Activated CD4-positive, alpha-beta T cell treated with anti-CD3 and anti-CD28 coated beads, Interleukin-2, amount 50 U/mL, for 1 hour (primary cell): ENCODE measurements around the gene LHFPL5.

Experiments used
- DNase-seq: peaks from one replicate; pipeline ENCODE4 v3.0.0-alpha.2; 2020

Gene LHFPL5

GRCh38 chr6:35804996-35805736 is at the start of gene LHFPL5:
LHFPL5 (plus strand) TSS chr6:35805352; CDS start chr6:35805671, 319 bp downstream.
- peak; percentile 44 for DNase-seq

DNA sequence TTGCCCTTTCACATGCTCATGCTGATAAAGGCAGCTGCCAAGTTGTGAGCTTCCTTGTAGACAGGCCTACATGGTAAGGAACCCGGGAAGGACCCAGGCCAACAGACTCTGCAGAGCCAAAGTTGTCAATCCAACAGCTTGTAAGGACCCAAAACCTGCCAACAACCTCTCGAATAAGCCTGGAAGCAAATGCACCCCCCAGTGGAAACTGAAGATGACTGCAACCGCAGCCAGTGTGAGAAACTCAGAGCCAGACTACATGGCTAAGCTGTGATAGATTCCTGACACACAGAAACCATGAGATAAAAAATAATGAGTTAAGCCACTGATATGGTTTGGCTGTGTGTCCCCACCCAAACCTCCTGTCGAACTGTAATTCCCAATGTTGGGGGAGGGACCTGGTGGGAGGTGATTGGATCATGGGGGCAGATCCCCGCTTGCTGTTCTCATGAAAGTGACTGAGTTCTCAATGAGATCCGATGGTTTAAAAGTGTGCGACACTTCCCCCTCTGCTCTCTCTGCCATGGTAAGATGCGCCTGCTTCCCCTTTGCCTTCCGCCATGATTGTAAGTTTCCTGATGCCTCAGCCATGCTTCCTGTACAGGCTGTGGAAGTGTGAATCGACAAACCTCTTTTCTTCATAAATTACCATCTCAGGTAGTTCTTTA is 47.6 kb upstream of the LHFPL5 start:
- DNase-seq: no peak

- no peak for DNase-seq
Measured at GRCh38 chr6:35759426-35759825, 45.7 kb upstream of the LHFPL5 start.

DNA sequence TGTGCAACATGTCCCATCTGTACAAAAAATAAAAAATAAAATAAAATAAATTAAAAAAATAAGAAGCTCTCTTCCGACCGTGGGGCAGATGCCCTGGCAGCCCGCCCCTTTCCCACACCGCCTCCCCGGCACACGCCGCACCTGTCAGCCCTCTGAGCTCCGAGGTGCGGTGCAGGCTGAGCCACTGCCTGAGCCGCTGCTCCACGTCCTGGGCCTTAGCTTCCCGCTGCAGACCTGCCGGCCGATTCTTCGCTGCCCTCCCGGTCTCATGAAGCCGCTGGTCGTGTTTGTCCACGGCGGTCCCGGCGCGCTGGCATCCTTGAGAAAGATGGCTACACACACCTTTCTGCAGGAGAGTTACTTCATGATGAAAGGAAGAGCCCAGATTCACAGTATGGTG is 39.4 kb upstream of the LHFPL5 start:
- DNase-seq: no peak

- DNase-seq: no peak
Measured at GRCh38 chr6:35769211-35769610, 35.9 kb upstream of the LHFPL5 start.

DNA sequence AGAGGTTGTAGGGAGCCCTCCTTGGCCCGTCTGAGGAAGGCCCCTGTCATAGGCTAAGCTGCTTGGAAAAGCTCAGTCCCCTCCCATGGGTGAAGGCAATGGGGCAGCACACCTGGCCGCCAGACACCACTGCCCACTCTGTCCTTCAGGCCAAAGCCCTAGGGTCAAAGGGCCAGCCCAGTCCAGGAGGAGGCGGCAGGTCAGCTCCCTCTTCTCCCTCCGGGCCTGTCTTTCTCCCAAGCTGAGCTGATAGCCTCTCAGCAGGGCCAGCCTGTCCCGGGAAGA is 33.9 kb upstream of the LHFPL5 start:
- no peak for DNase-seq

GRCh38 chr6:35774116-35774794 is 30.9 kb upstream of the LHFPL5 start:
- no peak for DNase-seq

DNA sequence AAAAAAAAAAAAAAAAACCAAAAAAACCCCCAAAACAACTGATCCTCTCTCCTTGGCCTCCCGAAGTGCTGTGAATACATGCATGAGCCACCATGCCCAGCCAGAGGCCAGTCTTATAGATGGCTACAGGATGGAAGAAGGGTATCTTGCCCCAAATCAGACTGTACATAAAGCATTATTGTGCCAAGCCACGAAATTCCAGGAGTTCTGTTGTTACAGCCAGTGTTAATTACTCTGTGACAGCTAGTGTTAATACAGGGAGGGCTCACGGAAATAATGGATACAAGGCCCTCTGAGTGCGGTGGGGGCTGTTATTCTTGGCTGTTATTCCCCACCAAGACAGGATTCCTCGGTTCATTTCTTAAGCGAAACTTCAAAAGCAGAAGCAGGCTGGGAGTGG is 30.1 kb upstream of the LHFPL5 start:
- DNase-seq: no peak

GRCh38 chr6:35776364-35777215 is 28.6 kb upstream of the LHFPL5 start, which contains the start of gene CLPSL2:
CLPSL2 (plus strand) TSS chr6:35776598; CDS start chr6:35776619, 21 bp downstream.
- DNase-seq: no peak

DNA sequence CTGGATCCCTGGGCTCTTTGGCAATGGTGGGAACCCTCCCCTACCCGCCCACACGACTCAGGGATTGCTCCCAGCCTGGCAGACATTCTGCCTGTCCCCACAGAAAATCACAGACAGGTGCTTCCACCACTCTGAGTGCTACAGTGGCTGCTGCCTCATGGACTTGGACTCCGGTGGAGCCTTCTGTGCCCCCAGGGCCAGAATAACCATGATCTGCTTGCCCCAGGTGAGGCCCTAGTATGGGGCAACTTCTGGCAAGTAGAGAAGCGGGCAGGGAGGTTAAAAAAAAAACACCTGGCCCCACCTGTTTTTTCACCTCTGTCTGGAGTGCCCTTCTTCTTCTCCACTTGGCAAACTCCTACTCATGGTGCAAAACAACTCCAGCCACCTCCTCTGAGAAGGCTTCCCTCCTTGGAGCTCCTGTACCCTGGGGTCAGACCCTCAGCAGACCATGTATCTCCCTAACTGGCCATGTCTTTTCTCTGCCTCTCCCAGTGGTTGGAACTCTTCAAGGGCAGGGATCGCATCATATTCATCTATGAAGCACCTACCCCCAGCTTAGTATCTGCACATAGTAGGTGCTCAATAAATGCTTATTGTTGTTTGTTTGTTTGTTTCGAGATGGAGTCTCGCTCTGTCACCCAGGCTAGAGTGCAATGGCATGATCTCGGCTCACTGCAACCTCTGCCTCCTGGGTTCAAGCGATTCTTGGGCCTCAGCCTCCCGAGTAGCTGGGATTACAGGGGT is 27.6 kb upstream of the LHFPL5 start:
- no peak for DNase-seq

GRCh38 chr6:35778437-35778836 is 26.7 kb upstream of the LHFPL5 start:
- no peak for DNase-seq

DNA sequence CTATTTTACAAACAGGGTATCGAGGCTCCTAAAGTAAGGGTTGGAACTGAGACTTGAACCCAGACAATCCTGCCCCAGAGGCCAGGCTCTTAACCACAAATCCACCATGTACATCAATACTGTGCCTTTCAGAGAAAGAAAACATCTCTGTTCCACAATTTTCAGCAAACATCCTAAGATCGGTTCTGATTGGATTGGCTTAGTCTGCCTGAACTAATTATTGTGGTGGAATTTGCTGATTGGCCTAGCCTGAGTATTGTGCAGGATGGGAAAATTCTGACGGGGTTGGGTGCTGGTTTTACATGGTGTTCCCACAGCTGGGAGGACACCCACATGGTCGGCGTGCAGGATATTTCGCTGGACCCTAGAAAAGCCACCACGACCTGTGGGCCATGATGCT is 24.4 kb upstream of the LHFPL5 start, which contains the start of gene CLPSL1:
CLPSL1 (plus strand) TSS at position 301 of the 400 bp plus-strand sequence; CDS start at position 393, 92 bp downstream.
- DNase-seq: no peak

DNA sequence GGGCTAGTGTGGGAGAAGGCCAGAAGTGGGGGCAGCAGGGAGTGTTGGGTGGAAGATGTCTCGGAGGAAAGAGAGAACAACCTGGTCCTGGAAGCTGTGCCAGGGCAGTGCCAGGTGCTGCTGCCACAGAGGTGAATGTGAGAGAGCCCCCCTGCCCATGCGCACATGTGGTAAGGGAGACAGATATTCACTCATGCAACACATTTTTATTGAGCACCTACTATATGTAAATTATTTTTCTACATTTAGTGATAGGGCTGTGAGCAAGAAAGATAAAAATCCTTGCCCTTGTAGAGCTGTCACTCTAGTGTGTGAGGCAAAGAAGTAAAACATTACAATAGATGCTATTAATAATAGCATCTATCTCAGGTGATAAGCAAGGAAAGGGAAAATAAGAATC is 23.9 kb upstream of the LHFPL5 start:
- no peak for DNase-seq

DNA sequence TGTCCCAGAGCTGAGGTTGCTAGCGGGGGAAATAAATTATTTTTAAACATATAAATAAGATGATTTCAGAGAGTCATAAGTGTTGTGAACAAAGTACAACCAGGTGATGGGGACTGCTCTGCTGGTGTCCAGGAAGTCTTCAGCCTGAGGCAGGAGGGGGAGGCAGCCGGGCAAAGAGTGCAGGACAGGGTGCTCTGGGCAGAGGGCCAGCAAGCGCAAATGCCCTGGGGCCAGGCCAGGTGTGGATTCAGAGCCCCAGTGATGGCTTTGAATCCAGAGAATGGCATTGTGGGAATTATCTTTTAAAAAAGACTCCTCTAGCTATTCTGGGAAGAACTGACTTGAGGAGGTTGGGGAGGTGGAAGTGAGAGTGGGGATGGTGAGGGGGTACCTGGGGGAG is 22.7 kb upstream of the LHFPL5 start:
- no peak for DNase-seq

- no peak for DNase-seq
Measured at GRCh38 chr6:35784200-35784599, 21.0 kb upstream of the LHFPL5 start.

- no peak for DNase-seq
Measured at GRCh38 chr6:35786272-35786671, 18.9 kb upstream of the LHFPL5 start.

DNA sequence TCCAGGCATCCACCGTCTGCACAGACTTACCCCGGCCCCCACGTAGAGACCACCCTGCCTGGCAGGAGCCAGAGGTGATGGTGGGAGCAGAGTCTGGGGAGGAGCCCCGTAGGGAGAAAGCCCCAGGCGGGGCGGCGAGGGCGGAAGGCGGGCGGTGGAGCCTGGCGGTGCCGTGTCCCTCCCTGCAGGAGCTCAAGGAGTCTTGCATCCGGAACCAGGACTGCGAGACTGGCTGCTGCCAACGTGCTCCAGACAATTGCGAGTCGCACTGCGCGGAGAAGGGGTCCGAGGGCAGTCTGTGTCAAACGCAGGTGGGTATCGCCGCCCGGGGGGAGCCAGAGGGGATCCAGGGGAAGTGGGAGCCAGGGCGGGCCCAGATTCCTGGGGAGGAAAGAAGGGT is 18.3 kb upstream of the LHFPL5 start:
- DNase-seq: no peak

DNA sequence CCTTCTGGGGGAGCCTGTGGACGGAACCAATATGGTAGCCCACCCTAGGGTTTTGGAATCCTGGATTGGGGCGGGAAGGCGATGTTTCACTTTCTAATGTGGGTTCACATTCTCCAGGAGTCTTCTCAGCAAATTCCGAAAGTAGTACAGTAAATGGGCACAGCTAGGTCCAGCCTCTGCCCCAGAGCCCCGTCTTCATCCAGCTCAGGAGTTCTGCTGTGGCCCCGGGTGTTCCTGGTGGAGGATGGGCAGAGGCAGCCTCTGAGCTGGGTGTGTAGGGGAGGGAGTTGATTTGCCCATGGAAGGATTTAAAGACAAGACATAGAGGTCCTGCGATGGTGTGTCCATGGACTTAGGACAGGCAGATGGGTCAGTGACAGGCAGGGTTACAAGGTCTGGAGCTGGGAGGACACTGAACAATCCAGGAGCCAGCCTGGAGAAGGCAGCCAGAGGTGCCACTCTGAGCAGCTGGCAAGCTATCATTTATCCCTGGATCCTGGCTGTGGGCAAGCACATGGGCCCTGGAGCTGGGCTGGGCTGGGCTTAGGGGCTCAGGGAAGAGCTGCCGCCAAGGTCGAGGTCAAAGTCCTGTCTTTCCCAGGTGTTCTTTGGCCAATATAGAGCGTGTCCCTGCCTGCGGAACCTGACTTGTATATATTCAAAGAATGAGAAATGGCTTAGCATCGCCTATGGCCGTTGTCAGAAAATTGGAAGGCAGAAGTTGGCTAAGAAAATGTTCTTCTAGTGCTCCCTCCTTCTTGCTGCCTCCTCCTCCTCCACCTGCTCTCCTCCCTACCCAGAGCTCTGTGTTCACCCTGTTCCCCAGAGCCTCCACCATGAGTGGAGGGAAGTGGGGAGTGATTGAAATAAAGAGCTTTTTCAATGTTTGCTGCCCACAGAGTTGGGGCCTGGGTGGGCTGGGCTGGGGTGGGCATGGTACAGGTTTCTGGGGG is 17.6 kb upstream of the LHFPL5 start:
- DNase-seq: no peak

- no peak for DNase-seq
Measured at GRCh38 chr6:35788423-35788982, 16.6 kb upstream of the LHFPL5 start.

DNA sequence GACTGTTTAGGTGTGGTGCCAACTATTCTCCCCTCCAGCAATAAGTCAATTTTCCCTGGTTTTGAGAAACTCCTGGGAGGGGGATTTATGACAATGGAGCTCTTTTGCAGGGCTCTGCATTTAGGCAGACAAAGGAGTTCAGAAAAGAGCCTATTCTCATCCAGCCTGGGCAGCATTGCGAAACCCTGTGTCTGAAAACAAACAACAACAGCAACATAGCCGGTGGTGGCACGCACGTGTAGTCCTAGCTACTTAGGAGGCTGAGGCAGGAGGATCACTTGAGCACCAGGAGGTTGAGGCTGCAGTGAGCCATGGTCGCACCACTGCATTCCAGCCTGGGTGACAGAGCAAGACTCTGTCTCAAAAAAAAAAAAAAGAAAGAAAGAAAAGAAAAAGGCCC is 14.5 kb upstream of the LHFPL5 start:
- DNase-seq: no peak
